HepG2 (cell line): Measurements from ENCODE around the gene GATD1. TPM values are rescaled to one million over a fixed set of nuclear protein-coding genes. Genes with fewer than 3 reads are reported as not detected.

Experiments used
- ATAC-seq: fragments of 200-7000 bp; cut with Tn5 transposase; 3 replicates; pipeline ENCODE4 v1.9.1; 2020; ENCODE audit warnings: mild to moderate bottlenecking, moderate library complexity
- BruUV-seq: library from RNA; stranded (reverse); fragments of 400-500 nt; replicated peaks from 2 replicates; lab custom pipeline; 2021; lab: Mats Ljungman, UMichigan
- CTCF ChIA-PET: fragments of 300-600 bp; formaldehyde crosslinking; extraction: SDS; loops from one replicate; lab custom pipeline; 2021; ENCODE audit warnings: low total read pairs, inconsistent platforms, low intra/inter-chr PET ratio; lab: Yijun Ruan, JAX
- POLR2A ChIA-PET: fragments of 350-600 bp; sonication (Branson Sonifier 250); formaldehyde crosslinking; loops from one replicate; lab custom pipeline; 2020; ENCODE audit warnings: antibody characterized with exemption, inconsistent platforms; lab: Yijun Ruan, JAX
- DNase-seq: peaks from one replicate; pipeline ENCODE4 v3.0.0-alpha.2; 2015; ENCODE audit warnings: low spot score
- FAIRE-seq: peaks from 3 replicates; lab custom pipeline; 2011; peaks lifted over from hg19 to GRCh38; lab: Jason Lieb, UNC
- H2AFZ ChIP-seq: one replicate; pipeline ENCODE4 v1.6.1; 2011; ENCODE audit warnings: low read length, inconsistent platforms
- H3K27ac ChIP-seq: fragments of 300-600 bp; 3 replicates; pipeline ENCODE4 v1.8.0; 2011; ENCODE audit warnings: mixed run types, mild to moderate bottlenecking, mixed read lengths, low read length, inconsistent platforms; ENCODE audit not compliant: insufficient read depth; ENCODE audit errors: extremely low read length
- H3K27me3 ChIP-seq, 2 experiments: fragments of 200-600 bp in 1 of 2; 2 replicates in 1 of 2; 3 replicates in 1 of 2; pipeline versions ENCODE4 v1.6.0 to v1.8.0; 2011; ENCODE audit warnings: low read length in 2 of 2, mild to moderate bottlenecking in 2 of 2, moderate library complexity in 2 of 2, inconsistent platforms in 1 of 2; ENCODE audit not compliant: insufficient read depth in 2 of 2, control insufficient read depth in 1 of 2
- H3K36me3 ChIP-seq, 2 experiments: fragments of 200-600 bp in 1 of 2; replicated peaks in 1 of 2; 2 replicates in 1 of 2; 3 replicates in 1 of 2; pipeline versions ENCODE4 v1.5.1 to v1.8.0; 2011; ENCODE audit warnings: low read length in 2 of 2, inconsistent platforms in 1 of 2; ENCODE audit not compliant: insufficient read depth in 2 of 2, control insufficient read depth in 1 of 2
- H3K4me1 ChIP-seq: 2 replicates; pipeline ENCODE4 v1.5.1; 2012; ENCODE audit warnings: low read length, inconsistent platforms; ENCODE audit not compliant: insufficient read depth
- H3K4me2 ChIP-seq: 2 replicates; pipeline ENCODE4 v1.6.0; 2011; ENCODE audit warnings: low read depth, low read length, inconsistent platforms
- H3K4me3 ChIP-seq, 3 experiments: fragments of 200-600 bp in 1 of 3; sonication (generic), shearing (Covaris generic) in 1 of 3; replicated peaks in 1 of 3; 2 replicates each; pipeline ENCODE4 v1.5.1; 2011 to 2016; ENCODE audit warnings: low read length in 3 of 3, inconsistent platforms in 2 of 3, low read depth in 2 of 3, mild to moderate bottlenecking in 2 of 3, control low read depth in 1 of 3, mixed read lengths in 1 of 3; ENCODE audit not compliant: insufficient read depth in 1 of 3
- H3K79me2 ChIP-seq: one replicate; pipeline ENCODE4 v1.6.1; 2011; ENCODE audit warnings: low read length, inconsistent platforms; ENCODE audit not compliant: insufficient read depth
- H3K9ac ChIP-seq: 2 replicates; pipeline ENCODE4 v1.6.0; 2011; ENCODE audit warnings: mild to moderate bottlenecking, low read depth, low read length, inconsistent platforms; ENCODE audit not compliant: insufficient read depth
- H3K9me3 ChIP-seq: 2 replicates; pipeline ENCODE4 v1.5.1; 2012; ENCODE audit warnings: mild to moderate bottlenecking, low read length
- H4K20me1 ChIP-seq: 2 replicates; pipeline ENCODE4 v1.6.0; 2011; ENCODE audit warnings: inconsistent platforms, mild to moderate bottlenecking, low read length, moderate library complexity; ENCODE audit not compliant: insufficient read depth
- CHD2 ChIP-seq: IDR thresholded peaks from 2 replicates; pipeline ENCODE4 v1.6.1; 2011; ENCODE audit warnings: low read depth, low read length, improper control_type of control experiment
- ERF ChIP-seq: IDR thresholded peaks from 2 replicates; pipeline ENCODE4 v1.6.1; 2018; ENCODE audit warnings: missing biosample characterization, missing genetic modification reagents
- FOSL2 ChIP-seq: sonication (generic); formaldehyde crosslinking; IDR thresholded peaks from 2 replicates; pipeline ENCODE4 v1.4.0; 2020; ENCODE audit warnings: missing genetic modification reagents
- FOXM1 ChIP-seq: sonication (generic); formaldehyde crosslinking; IDR thresholded peaks from 2 replicates; pipeline ENCODE4 v1.5.0; 2020; ENCODE audit warnings: missing genetic modification reagents
- IKZF4 ChIP-seq: sonication (generic); formaldehyde crosslinking; IDR thresholded peaks from 2 replicates; pipeline ENCODE4 v1.5.1; 2020; ENCODE audit warnings: borderline replicate concordance, mild to moderate bottlenecking, low read depth, missing genetic modification reagents; ENCODE audit errors: not compliant biosample characterization
- MIXL1 ChIP-seq: IDR thresholded peaks from 2 replicates; pipeline ENCODE4 v1.6.1; 2016
- MYNN ChIP-seq: sonication (generic); formaldehyde crosslinking; IDR thresholded peaks from 2 replicates; pipeline ENCODE4 v1.4.0; 2020; ENCODE audit warnings: mild to moderate bottlenecking, low read depth, missing genetic modification reagents
- WGBS: methylation state at CpG from one replicate; pipeline ENCODE4 v1.1.6; 2017; ENCODE audit warnings: low lambda C conversion rate; 5-methylcytosine and 5-hydroxymethylcytosine counted together
- in situ Hi-C: cut with HindIII; loops from 2 replicates; pipeline ENCODE4 v1.10.0; 2017; ENCODE audit warnings: low pct_unique_long_range_greater_than_20kb; ENCODE audit not compliant: extremely low pct_ligation_motif_present
- intact Hi-C: fragments of 100-400 bp; cut with micrococcal nuclease; formaldehyde crosslinking; loops from one replicate; pipeline ENCODE4 v1.10.0; 2022; ENCODE audit not compliant: unreplicated experiment
- polyA plus RNA-seq, 8 experiments: library from polyadenylated mRNA; depleted of rRNA in 3 of 8; stranded (reverse) in 7 of 8; unstranded in 1 of 8; fragments of >200 nt; fragmentation: Illumina TruSeq in 4 of 8; extraction: Trizol in 4 of 8; gene quantifications; 2 replicates each; pipeline versions ENCODE4 v1.2.1 to v1.2.3, GENCODE V29; 2011 to 2016; ENCODE audit warnings: low read depth in 4 of 8, missing spikeins in 1 of 8, mixed read lengths in 1 of 8; ENCODE audit not compliant: insufficient read depth in 1 of 8
- total RNA-seq, 5 experiments: library from RNA; depleted of rRNA; stranded (reverse); fragments of >200 nt; fragmentation: Illumina TruSeq; extraction: Trizol; gene quantifications; 2 replicates each; pipeline ENCODE4 v1.2.3, GENCODE V29; 2016; ENCODE audit warnings: low read depth in 1 of 5
- TF ChIP-seq, protein P1 (sequence below): sonication (generic); formaldehyde crosslinking; IDR thresholded peaks from 2 replicates; pipeline ENCODE4 v1.8.1; 2023; ENCODE audit warnings: mild to moderate bottlenecking, missing genetic modification reagents, borderline replicate concordance
- TF ChIP-seq, protein P2 (sequence below): sonication (generic); formaldehyde crosslinking; IDR thresholded peaks from 2 replicates; pipeline ENCODE4 v1.4.0; 2020; ENCODE audit warnings: missing genetic modification reagents
- TF ChIP-seq, protein P3 (sequence below): sonication (generic); formaldehyde crosslinking; IDR thresholded peaks from 2 replicates; pipeline ENCODE4 v1.9.0; 2021; ENCODE audit warnings: missing genetic modification reagents, mild to moderate bottlenecking, borderline replicate concordance
- TF ChIP-seq, protein P4 (sequence below): sonication (generic); formaldehyde crosslinking; IDR thresholded peaks from 2 replicates; pipeline ENCODE4 v1.5.0; 2020; ENCODE audit warnings: mild to moderate bottlenecking, missing genetic modification reagents

GATD1 gene
- total and polyA plus RNA-seq, 2 of the 13 experiments (the other 11 are each of a cell fraction or from before 2014, with no cell fraction given), result 31.3 to 60.5 TPM

GRCh38 chr11:794013-794765, 16.9 kb upstream of the GATD1 start:
- CTCF ChIA-PET, result no interaction called here
- FAIRE-seq, result no peak
- TF ChIP-seq MYNN (CRISPR knock-in tag) (no peak), FOXM1 (CRISPR knock-in tag) (no peak), MIXL1 (CRISPR knock-in tag) (no peak), FOSL2 (CRISPR knock-in tag) (no peak), IKZF4 (no peak), ERF (CRISPR knock-in tag) (no peak), CHD2 (no peak)
- TF ChIP-seq, protein P1, sequence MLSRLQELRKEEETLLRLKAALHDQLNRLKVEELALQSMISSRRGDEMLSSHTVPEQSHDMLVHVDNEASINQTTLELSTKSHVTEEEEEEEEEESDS (CRISPR knock-in tag), result no peak
- TF ChIP-seq, protein P2, sequence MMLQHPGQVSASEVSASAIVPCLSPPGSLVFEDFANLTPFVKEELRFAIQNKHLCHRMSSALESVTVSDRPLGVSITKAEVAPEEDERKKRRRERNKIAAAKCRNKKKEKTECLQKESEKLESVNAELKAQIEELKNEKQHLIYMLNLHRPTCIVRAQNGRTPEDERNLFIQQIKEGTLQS, result no peak
- TF ChIP-seq, protein P3, sequence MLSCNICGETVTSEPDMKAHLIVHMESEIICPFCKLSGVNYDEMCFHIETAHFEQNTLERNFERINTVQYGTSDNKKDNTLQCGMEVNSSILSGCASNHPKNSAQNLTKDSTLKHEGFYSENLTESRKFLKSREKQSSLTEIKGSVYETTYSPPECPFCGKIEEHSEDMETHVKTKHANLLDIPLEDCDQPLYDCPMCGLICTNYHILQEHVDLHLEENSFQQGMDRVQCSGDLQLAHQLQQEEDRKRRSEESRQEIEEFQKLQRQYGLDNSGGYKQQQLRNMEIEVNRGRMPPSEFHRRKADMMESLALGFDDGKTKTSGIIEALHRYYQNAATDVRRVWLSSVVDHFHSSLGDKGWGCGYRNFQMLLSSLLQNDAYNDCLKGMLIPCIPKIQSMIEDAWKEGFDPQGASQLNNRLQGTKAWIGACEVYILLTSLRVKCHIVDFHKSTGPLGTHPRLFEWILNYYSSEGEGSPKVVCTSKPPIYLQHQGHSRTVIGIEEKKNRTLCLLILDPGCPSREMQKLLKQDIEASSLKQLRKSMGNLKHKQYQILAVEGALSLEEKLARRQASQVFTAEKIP (CRISPR knock-in tag), result no peak
- TF ChIP-seq, protein P4, sequence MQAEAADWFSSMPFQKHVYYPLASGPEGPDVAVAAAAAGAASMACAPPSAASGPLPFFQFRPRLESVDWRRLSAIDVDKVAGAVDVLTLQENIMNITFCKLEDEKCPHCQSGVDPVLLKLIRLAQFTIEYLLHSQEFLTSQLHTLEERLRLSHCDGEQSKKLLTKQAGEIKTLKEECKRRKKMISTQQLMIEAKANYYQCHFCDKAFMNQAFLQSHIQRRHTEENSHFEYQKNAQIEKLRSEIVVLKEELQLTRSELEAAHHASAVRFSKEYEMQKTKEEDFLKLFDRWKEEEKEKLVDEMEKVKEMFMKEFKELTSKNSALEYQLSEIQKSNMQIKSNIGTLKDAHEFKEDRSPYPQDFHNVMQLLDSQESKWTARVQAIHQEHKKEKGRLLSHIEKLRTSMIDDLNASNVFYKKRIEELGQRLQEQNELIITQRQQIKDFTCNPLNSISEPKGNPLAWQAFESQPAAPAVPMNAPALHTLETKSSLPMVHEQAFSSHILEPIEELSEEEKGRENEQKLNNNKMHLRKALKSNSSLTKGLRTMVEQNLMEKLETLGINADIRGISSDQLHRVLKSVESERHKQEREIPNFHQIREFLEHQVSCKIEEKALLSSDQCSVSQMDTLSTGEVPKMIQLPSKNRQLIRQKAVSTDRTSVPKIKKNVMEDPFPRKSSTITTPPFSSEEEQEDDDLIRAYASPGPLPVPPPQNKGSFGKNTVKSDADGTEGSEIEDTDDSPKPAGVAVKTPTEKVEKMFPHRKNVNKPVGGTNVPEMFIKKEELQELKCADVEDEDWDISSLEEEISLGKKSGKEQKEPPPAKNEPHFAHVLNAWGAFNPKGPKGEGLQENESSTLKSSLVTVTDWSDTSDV (CRISPR knock-in tag), result no peak
- Histone ChIP-seq H3K36me3 (no peaks in the 10 kb centered on the region; a peak in 1 of 5 replicates), H3K9ac (no peak overlapping the region), H3K9me3 (no peaks in the 10 kb centered on the region), H3K4me3 (no peak overlapping the region), H3K4me2 (no peak overlapping the region), H4K20me1 (no peaks in the 10 kb centered on the region), H3K79me2 (peaks cover 4% of the 10 kb centered on the region), H3K27me3 (peaks cover 0 to 2% of the 10 kb centered on the region in 2 experiments; a peak in 2 of 5 replicates), H2AFZ (no peak overlapping the region), H3K27ac (no peak overlapping the region), H3K4me1 (peaks cover 5% of the 10 kb centered on the region)
- no peak for DNase-seq
- intact Hi-C loops, result no loop called here
- 99% methylated on average over 11 of the region's 31 CpGs for WGBS
- in situ Hi-C loops, result no loop called here
- no peak for ATAC-seq
- POLR2A ChIA-PET, result interaction anchor here (5.3 kb wide), 1 partner anchor 16 kb away, joined by 44 read pairs; the partner anchor contains the start of gene GATD1
- no TSS peak for BruUV-seq
